Embryonic facial prominence (tissue), 1 donor: ENCODE data around the gene SNTA1.
"Not testable (repeated sequence)": the region's sequence is repeated elsewhere in the genome, so short reads cannot be mapped to it uniquely, and the experiment has no call there.

ENCODE experiments used
- DNase-seq: peaks from one replicate; pipeline ENCODE4 v3.0.0-alpha.2; 2016; ENCODE audit errors: extremely low spot score

SNTA1 gene

DNA sequence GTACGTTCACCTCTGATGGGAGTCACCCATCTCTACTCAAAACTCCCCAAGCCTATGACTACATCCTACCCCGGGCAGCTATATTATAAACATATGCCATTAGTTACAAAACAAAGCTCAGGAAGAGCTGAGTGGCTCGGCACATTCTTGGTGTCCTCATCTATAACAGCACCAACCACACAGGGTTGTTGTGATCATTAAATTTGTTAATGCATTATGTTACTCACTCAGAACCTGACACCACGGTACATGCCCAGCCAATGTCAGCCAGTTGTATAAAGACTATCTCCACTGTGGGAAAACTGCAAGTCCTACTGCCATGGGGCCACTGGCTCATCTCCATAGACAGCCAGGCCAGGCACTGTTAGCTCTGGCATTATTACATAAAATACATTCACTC, 50.0 kb downstream of the SNTA1 start:
- DNase-seq, result no peak

DNA sequence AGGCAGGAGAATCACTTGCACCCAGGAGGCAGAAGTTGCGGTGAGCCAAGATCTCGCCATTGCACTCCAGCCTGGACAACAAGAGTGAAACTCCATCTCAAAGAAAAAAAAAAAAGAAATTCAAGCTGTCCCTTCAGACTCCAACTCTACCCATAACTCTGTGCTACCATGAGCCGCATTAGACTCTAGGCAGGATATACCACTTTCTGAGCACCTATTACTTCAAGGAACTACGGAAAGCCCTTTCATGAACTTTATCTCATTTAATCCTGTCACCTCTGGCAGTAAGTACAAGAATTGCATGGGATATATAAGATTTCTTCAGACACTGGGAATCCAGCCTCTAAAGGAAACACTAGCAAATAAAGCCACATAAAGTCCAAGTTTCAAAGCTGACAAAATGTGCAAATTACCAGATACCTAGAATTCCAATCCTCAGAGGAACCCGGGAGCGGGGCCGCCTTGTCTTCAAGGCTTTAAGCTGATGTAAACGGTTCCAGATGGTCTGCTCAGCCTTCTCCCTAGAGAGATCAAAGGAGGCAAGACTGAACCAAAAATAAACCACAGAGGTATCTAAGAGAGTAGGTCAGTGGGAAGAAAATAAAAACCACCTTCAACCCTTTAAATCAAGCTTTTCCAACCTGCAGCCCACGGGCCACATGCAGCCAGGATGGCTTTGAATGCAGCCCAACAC, 51.7 kb downstream of the SNTA1 start:
- no peak for DNase-seq

DNA sequence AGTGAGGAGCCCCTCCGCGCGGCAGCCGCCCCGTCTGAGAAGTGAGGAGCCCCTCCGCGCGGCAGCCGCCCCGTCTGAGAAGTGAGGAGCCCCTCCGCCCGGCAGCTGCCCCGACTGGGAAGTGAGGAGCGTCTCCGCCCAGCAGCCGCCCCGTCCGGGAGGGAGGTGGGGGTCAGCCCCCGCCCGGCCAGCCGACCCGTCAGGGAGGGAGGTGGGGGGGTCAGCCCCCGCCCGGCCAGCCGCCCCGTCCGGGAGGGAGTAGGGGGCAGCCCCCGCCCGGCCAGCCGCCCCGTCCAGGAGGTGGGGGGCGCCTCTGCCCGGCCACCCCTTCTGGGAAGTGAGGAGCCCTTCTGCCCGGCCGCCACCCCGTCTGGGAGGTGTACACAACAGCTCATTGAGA, 54.2 kb downstream of the SNTA1 start:
- DNase-seq, result not testable (repeated sequence)

DNA sequence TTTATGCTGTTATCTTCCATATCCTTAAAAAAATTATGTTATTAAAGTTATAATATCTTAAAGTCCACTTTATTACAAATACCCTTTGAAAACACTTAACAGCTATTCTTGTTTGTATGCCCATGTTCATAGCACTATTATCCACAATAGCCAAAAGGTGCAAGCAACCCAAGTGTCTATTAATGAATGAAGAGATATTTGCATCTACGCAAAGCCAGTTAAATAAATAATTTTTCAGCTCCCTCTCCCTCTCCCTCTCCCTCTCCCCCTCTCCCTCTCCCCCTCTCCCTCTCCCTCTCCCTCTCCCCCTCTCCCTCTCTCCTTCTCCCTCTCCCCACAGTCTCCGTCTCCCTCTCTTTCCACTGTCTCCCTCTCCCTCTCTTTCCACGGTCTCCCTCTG, 55.3 kb downstream of the SNTA1 start:
- no peak for DNase-seq

DNA sequence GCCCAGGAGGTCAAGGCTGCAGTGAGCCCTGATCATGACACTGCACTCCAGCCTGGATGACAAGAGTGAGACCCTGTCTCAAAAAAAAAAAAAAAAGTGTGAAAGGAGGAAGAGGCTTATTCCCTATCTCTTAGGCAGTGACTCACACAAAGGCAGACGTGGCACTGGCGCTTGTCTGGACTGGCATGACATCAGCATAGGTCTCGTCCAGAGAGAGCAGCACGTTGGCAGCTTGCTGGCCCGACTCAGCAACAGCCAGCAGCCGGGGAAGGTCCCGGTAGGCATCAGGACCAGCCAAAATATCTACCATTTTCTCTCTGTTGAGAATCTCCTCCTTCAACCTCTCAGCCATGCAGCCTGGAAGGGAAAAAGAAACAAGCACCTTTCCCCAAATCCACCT, 56.4 kb downstream of the SNTA1 start:
- no peak for DNase-seq

DNA sequence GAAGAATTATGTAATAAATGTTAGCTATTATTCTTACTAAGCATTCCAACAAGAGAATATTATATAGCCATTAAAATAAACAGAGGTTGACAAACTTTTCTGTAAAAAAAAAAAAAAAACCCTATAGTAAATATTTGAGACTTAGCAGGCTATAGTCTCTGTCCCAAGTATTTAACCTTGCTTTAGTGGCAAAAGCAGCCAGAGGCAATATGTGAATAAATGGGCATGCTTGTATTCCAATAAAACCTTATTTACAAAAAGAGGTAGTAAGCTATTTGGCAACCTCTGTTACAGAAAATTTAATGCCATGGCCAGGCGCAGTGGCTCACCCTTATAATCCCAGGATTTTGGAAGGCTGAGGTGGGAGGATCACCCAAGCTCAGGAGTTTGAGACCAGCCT, 56.9 kb downstream of the SNTA1 start:
- DNase-seq, result no peak

DNA sequence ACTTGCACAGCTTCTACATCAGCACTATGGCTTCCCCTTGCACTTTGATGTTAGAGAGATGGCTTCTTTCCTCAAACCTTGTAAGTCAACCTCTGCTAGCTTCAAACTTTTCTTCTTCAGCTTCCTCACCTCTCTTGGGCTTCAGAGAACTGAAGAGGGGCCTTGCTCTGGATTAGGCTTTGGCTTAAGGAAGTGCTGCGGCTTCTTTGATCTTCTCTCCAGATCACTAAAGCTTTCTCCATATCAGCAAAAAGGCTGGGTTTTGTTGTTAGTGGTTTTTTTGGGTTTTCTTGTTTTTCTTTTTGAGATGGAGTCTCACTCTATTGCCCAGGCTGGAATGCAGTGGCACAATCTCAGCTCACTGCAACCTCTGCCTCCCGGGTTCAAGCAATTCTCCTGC, 66.2 kb downstream of the SNTA1 start:
- DNase-seq, result no peak

DNA sequence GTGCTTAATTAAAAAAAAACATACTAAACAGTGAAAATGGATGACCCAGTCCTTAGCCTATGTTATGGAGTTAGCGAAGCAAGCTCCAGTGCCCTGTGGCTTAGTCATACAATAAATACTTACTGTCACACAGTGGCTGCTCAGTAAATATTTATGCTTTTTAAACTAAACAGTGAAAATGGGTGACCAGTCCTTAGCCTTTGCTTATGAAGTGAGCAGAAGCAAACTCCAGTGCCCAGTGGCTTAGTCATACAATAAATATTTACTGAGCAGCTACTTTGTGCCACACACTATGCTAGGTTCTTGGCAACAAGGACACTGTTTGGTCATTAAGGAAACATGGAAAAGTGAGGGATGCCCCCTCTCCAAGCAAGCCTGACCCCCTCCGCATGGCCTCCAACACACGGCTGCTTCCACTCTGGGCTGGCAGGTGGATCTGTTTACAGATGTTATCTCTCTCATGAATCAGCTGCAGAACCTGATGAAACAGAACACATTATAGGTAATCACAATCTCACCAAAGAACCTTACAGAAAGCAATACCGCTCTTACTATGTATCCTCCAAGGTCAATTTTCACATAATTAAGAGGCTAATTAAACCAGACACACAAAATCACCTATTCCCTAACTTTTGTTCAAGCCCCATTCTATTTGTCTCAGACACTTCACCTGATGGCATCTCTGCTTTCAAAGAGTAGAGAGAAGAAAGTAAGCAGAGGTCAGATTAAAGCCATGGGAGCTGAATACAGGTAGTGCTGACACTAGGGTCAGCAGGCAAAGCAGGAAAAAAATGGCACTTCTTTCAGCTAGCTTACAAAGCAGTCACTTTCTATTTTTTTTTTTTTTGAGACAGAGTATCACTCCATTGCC, 69.6 kb downstream of the SNTA1 start:
- no peak for DNase-seq

DNA sequence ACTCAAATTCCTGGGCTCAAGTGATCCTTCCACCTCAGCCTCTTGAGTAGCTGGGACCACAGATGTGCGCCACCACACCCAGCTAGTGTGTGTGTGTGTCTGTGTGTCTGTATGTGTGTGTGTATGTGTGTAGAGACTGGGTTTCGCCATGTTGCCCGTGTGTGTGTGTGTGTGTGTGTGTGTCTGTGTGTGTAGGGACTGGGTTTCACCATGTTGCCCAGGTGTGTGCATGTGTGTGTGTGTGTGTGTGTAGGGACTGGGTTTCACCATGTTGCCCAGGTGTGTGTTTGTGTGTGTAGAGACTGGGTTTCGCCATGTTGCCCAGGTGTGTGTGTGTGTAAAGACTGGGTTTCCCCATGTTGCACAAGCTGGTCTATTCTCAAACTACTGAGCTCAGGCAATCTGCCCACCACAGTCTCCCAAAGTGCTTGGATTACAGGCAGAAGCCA, 70.5 kb downstream of the SNTA1 start:
- DNase-seq, result no peak

DNA sequence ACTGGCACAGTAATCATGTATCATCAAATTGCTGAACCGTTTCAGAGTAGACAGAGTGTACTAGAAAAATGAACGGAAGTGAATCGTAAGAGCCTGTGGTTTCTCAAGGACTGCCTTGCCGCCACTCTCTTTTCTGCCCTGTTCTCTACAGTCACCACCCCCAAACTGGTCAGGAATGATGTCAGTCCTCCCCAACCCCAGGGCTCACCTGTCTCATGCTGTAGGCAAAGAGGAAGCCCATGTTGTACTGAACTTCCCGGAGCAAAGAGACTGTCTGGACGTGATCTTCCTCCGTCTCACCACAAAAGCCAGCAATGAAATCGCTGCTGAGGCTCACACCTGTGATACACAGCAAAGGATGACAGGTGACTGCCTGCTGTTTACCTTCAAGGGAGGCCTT, 73.3 kb downstream of the SNTA1 start:
- no peak for DNase-seq

DNA sequence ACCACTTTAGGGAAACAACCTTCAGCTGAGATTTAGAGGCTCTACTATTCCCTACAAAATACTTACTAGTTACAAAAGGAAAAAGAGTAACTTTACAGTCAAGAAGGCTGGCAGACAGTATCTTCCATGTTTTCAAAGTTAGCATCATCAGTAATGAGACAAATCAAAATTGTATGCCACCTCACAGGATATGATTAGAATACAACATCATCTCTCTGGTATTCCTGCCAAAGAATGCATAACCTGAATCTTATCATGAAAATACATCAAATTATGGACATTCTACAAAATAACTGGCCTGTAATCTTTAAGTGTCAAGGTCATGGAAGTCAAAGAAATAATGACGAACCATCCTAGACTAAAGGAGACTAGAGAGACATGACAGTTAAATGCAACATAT, 80.7 kb downstream of the SNTA1 start:
- no peak for DNase-seq

DNA sequence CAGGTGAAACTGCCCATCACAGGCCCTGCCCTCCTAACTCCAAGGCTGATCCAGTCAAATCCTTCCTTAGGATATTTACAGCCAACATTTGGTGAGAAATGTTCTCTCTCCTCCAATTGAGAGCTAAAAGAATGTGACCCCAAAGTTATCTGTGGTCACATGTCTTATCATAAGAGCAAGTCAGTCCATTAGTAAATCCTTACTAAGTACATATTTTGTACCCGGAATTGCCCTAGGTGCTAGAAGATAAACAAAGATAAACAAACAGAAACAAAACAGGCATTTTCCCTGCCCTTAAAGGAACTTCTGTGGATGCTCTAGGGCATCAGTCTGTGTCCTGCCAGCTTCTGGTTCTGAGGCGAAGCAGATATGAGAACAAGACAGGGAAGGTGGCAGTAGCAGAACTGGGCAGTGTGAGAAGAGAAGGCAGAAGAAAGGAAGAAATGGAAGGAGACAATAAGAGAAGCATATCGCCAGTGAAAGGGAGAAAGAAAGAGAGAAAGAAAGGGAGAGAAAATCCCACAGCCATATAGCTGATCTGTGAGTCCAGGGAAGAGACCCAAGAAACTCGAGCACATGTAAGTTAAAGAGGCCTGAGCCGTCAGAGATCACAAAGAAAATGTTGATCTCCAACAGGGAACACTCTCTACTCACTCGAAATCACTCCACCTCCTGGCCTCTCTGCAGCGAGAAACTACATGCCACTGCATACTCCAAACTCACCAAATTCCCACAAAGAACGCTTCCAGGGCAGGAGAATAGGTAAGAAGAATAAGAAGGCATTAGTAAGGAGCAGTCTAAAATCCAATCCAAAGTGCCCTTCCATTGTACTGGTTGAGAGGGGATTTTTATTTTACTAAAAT, 83.9 kb downstream of the SNTA1 start:
- DNase-seq, result no peak
